Testis (tissue), 3 donors: ENCODE data around the gene NAT8L. TPM values are rescaled to one million over a fixed set of nuclear protein-coding genes. Genes with fewer than 3 reads are reported as not detected.

Experiments used
- DNase-seq: peaks from one replicate; pipeline ENCODE4 v3.0.0-alpha.2; 2019
- H3K27ac ChIP-seq, 2 donors: fragments of 200-600 bp; sonication (generic); one replicate each; pipeline ENCODE4 v1.5.1; 2019
- H3K27me3 ChIP-seq: fragments of 200-600 bp; sonication (generic); one replicate; pipeline ENCODE4 v1.5.1; 2019
- H3K36me3 ChIP-seq: fragments of 200-600 bp; sonication (generic); one replicate; pipeline ENCODE4 v1.5.1; 2017; ENCODE audit warnings: low read depth; ENCODE audit errors: missing control alignments
- H3K4me1 ChIP-seq: fragments of 200-600 bp; sonication (generic); one replicate; pipeline ENCODE4 v1.5.1; 2019
- H3K4me3 ChIP-seq, 2 donors: fragments of 200-600 bp; sonication (generic); one replicate each; pipeline ENCODE4 v1.5.1; 2017 to 2019
- H3K9me3 ChIP-seq: fragments of 200-600 bp; sonication (generic); one replicate; pipeline ENCODE4 v1.5.1; 2017
- POLR2A ChIP-seq: fragments of 450-650 bp; IDR thresholded peaks from one replicate; pipeline ENCODE4 v1.6.1; 2017; ENCODE audit warnings: antibody characterized with exemption, mild to moderate bottlenecking, moderate library complexity
- WGBS, 2 donors: methylation state at CpG; one replicate each; pipeline ENCODE4 v1.1.5; 2018; 5-methylcytosine and 5-hydroxymethylcytosine counted together
- intact Hi-C: fragments of 100-400 bp; cut with DNase I; formaldehyde crosslinking; loops from one replicate; pipeline ENCODE4 v1.15.1; 2023; ENCODE audit warnings: low total_unique reads
- polyA plus RNA-seq: library from polyadenylated mRNA; stranded (reverse); fragments of 350-450 nt; fragmentation: Illumina TruSeq; extraction: RNeasy Lipid Tissue Mini Kit (QIAGEN cat#74804); gene quantifications from one replicate; pipeline ENCODE4 v1.2.3, GENCODE V29; 2014; ENCODE audit warnings: low read depth, low replicate concordance; ENCODE audit not compliant: insufficient read depth
- total RNA-seq, 2 donors: library from RNA; depleted of rRNA; stranded (reverse); fragments of >200 nt; gene quantifications; one replicate each; pipeline ENCODE4 v1.2.3, GENCODE V29; 2016
- TF ChIP-seq, protein P1 (sequence below), 3 experiments: fragments of 450-650 bp in 2 of 3; fragments of 200-600 bp in 1 of 3; sonication (generic) in 1 of 3; IDR thresholded peaks; one replicate each; pipeline ENCODE4 v1.5.1; 2016 to 2019; ENCODE audit warnings: antibody characterized with exemption in 3 of 3, mild to moderate bottlenecking in 2 of 3, moderate library complexity in 1 of 3

Gene NAT8L
- total and polyA plus RNA-seq, 3 donors from 2014 or later = 36.6 to 82.9 (median 56.6) TPM

DNA sequence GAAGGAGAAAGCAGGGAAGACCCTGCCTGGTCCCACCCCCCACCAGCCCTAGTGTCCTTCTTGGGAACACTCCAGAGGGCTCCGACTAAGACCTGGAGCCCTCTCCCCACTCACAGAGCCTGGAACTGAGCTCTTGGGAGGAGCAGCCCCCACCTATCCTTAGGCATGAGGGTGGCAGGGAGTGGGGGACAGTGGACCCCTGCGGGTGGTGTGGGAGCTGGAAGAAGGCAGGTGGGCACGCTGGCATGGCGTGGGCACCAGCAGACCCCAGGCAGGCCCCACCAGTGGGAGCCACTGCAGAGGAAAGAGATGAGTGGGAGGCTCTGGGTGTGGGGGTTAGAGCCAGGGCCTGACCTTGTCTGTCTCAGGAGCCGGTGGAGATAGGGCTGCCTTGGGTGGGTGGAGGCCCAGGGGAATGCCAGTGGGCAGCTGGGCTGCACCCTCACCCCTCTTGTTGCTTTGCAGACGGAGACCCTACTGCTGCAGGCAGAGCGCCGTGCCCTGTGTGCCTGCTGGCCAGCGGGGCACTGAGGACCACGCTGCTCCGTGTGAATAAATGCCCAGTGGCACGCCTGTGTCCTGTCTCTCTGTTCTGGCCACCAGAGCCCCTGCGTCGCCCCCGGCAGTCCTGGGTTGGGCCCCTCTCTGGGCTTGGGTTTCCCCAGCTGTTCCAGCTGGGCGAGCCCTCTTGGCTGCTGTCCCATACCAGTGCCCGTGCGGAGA, 15.6 kb upstream of the NAT8L start:
- WGBS, 2 donors = 64 to 65% methylated on average over 4 to 18 of the region's 18 CpGs
- Histone ChIP-seq H3K36me3 (no peaks in the 10 kb centered on the region), H3K9me3 (no peaks in the 10 kb centered on the region), H3K27me3 (no peaks in the 10 kb centered on the region), H3K27ac (no peak overlapping the region), H3K4me1 (peaks cover 17% of the 10 kb centered on the region), H3K4me3 (no peak overlapping the region)
- no peak for DNase-seq
- intact Hi-C loops = no loop called here
- TF ChIP-seq, protein P1, sequence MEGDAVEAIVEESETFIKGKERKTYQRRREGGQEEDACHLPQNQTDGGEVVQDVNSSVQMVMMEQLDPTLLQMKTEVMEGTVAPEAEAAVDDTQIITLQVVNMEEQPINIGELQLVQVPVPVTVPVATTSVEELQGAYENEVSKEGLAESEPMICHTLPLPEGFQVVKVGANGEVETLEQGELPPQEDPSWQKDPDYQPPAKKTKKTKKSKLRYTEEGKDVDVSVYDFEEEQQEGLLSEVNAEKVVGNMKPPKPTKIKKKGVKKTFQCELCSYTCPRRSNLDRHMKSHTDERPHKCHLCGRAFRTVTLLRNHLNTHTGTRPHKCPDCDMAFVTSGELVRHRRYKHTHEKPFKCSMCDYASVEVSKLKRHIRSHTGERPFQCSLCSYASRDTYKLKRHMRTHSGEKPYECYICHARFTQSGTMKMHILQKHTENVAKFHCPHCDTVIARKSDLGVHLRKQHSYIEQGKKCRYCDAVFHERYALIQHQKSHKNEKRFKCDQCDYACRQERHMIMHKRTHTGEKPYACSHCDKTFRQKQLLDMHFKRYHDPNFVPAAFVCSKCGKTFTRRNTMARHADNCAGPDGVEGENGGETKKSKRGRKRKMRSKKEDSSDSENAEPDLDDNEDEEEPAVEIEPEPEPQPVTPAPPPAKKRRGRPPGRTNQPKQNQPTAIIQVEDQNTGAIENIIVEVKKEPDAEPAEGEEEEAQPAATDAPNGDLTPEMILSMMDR (IDR thresholded peaks at IDR 0.05) = no peak
- TF ChIP-seq POLR2A = no peak

DNA sequence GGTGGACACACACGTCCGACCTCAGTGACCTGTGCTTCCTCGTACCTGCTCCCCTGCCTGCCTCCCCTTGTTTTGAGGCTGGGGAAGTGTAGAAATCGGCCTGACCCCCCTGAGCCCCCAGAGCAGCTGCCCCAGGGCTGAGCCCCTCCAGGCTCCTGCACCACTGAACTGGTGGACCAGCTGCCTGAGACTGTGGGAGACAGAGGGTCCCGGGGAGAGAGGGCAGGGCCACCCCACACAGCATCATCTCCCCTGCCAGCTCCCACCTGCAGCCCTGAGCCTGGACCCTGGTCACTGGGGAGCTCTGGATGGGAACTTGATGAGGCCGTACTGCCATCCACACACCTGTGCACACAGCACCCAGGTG, 15.0 kb upstream of the NAT8L start:
- TF ChIP-seq, protein P1 (IDR thresholded peaks at IDR 0.05) = no peak
- no peak for TF ChIP-seq POLR2A
- Histone ChIP-seq H3K36me3 (no peaks in the 10 kb centered on the region), H3K4me3 (no peak overlapping the region), H3K27me3 (no peaks in the 10 kb centered on the region), H3K27ac (no peak overlapping the region), H3K4me1 (peaks cover 17% of the 10 kb centered on the region), H3K9me3 (no peaks in the 10 kb centered on the region)
- WGBS, 2 donors = 71 to 86% methylated on average over 1 to 5 of the region's 6 CpGs
- intact Hi-C loops = no loop called here
- DNase-seq = no peak

DNA sequence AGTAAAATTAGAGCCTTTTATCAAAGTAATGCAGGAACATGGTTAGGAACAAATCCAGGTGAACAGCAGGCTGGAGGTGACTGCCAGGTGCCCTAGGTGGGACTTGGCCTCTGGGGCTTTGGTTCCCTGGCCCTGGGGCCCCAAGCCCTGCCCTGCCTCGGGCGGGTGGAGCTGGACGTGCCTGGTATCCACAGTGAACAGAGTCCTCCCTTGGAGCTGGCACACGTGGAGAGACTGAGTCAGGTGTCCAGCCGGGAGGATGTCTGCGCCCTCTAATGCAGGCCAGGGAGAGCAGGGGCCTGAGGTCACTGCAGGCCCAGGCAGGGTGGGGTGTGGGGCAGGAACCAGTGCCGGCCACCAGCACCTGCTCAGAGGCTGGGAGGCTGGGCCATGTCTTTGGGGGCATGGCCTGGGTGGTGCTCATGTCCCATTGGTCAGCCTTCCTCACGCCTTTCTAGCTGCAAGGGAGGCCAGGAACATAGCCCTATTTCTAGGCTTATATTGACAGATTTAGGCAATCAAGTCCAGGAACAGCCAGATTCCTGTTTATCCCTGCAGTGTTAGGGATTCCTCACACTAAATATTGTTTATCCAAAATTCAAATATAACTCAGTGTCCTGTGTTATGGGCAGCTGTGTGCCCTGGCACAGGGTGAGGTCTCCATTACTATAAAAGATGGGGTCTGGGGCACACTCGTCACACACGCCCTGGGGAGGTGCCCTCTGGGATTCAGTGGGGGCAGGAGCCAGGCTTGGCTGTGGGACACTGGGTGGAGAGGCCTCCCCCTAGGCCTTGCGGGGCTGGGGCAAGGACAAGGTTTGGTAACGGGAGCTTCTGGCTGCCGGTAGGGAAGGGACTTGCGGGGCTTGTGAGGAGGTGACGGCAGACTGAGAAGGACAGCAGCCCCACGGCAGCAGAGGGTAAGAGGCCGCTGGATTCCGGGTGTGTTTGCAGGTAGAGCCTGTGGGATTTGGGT, 14.3 kb upstream of the NAT8L start:
- Histone ChIP-seq H3K27me3 (no peaks in the 10 kb centered on the region), H3K36me3 (no peaks in the 10 kb centered on the region), H3K9me3 (no peaks in the 10 kb centered on the region), H3K27ac (no peak overlapping the region), H3K4me1 (peaks cover 17% of the 10 kb centered on the region), H3K4me3 (no peak overlapping the region)
- 80 to 95% methylated on average over 11 to 17 of the region's 18 CpGs for WGBS, 2 donors
- no peak for TF ChIP-seq POLR2A
- TF ChIP-seq, protein P1 (IDR thresholded peaks at IDR 0.05) = no peak
- intact Hi-C loops = no loop called here
- DNase-seq = no peak

DNA sequence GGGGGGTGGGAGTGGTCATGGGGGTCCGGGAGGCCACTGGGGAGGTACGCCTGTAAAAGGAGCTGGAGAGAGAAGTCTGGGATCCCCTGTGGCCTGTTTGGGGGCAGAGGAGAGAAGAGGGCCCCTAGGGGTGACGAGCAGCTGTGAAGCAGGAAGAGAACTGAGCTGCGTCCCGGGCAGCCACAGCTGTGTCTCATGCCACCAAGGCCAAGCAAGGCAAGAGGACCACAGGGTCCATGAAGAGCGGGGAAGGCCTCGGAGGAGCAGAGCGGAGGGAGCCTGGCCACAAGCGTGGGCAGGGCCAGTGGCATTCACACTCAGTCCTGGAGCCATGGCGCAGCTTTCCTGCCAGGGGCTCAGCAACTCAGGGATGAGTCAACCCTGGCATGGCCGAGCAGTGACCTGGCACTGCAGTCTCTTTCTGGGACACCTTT, 13.6 kb upstream of the NAT8L start:
- Histone ChIP-seq H3K4me1 (peaks cover 17% of the 10 kb centered on the region), H3K27me3 (no peaks in the 10 kb centered on the region), H3K4me3 (no peak overlapping the region), H3K27ac (no peak overlapping the region), H3K9me3 (no peaks in the 10 kb centered on the region), H3K36me3 (no peaks in the 10 kb centered on the region)
- TF ChIP-seq, protein P1 (IDR thresholded peaks at IDR 0.05) = no peak
- no peak for TF ChIP-seq POLR2A
- 77% methylated on average over 10 to 11 of the region's 11 CpGs for WGBS, 2 donors
- intact Hi-C loops = no loop called here
- DNase-seq = no peak
